AG04449 (cell line): ENCODE measurements around the gene FGF7.
"Not testable (repeated sequence)": the region's sequence is repeated elsewhere in the genome, so short reads cannot be mapped to it uniquely, and the experiment has no call there.

Experiments
- CTCF ChIA-PET: fragments of 350-600 bp; formaldehyde crosslinking; extraction: SDS; loops from one replicate; lab custom pipeline; 2021; ENCODE audit warnings: antibody characterized with exemption; lab: Yijun Ruan, JAX
- POLR2A ChIA-PET: fragments of 400-600, 350-600 bp; formaldehyde crosslinking; extraction: SDS; loops from one replicate; lab custom pipeline; 2020; ENCODE audit warnings: antibody characterized with exemption, inconsistent platforms; lab: Yijun Ruan, JAX
- DNase-seq: peaks from one replicate; pipeline ENCODE4 v3.0.0-alpha.2; 2010; ENCODE audit warnings: low read depth, low spot score
- H3K4me3 ChIP-seq: 2 replicates; pipeline ENCODE4 v1.5.1; 2011; ENCODE audit warnings: low read depth, mild to moderate bottlenecking, control low read depth, low read length
- CTCF ChIP-seq: IDR thresholded peaks from one replicate; pipeline ENCODE4 v1.5.1; 2011; ENCODE audit warnings: mild to moderate bottlenecking, moderate library complexity, low read length, control low read depth, inconsistent platforms; ENCODE audit not compliant: insufficient read depth; ENCODE audit errors: missing control alignments

The FGF7 gene

GRCh38 chr15:49466119-49466518, 43.1 kb downstream of the FGF7 start:
- ChIA-PET CTCF (interaction anchor here (1.0 kb wide), 1 partner anchor 44 kb away, joined by 3 read pairs; no protein-coding TSS in a partner anchor), POLR2A (no interaction called here)
- no peak for TF ChIP-seq CTCF
- no peak overlapping the region for H3K4me3 ChIP-seq
- no peak for DNase-seq

GRCh38 chr15:49467746-49468480, 44.9 kb downstream of the FGF7 start:
- H3K4me3 ChIP-seq, result no peak overlapping the region
- no peak for TF ChIP-seq CTCF

GRCh38 chr15:49468481-49468839, 45.4 kb downstream of the FGF7 start:
- POLR2A ChIA-PET, result no interaction called here
- no peak for DNase-seq
- H3K4me3 ChIP-seq, result no peak overlapping the region
- no peak for TF ChIP-seq CTCF
- CTCF ChIA-PET, result no interaction called here

More at GRCh38 chr15:49467746-49468480, 44.9 kb downstream of the FGF7 start:
- ChIA-PET CTCF (no interaction called here), POLR2A (no interaction called here)
- no peak for DNase-seq

GRCh38 chr15:49471248-49471647, 48.2 kb downstream of the FGF7 start:
- CTCF ChIA-PET, H3K4me3 ChIP-seq, DNase-seq, POLR2A ChIA-PET: not testable (repeated sequence)
- TF ChIP-seq CTCF, result peak; percentile 1

- DNase-seq, result no peak
- POLR2A ChIA-PET, result no interaction called here
- CTCF ChIA-PET, result no interaction called here
- no peak overlapping the region for H3K4me3 ChIP-seq
- no peak for TF ChIP-seq CTCF
Observed at GRCh38 chr15:49471733-49472132, 48.7 kb downstream of the FGF7 start.

- POLR2A ChIA-PET, result no interaction called here
- CTCF ChIA-PET, result no interaction called here
Observed at GRCh38 chr15:49472338-49472737, 49.3 kb downstream of the FGF7 start.

More at GRCh38 chr15:49472338-49472737, 49.3 kb downstream of the FGF7 start:
- TF ChIP-seq CTCF, result no peak
- no peak for DNase-seq
- no peak overlapping the region for H3K4me3 ChIP-seq
